OCI-LY7 (cell line): Measurements from ENCODE around the gene ASB1. TPM values are rescaled to one million over a fixed set of nuclear protein-coding genes. Genes with fewer than 3 reads are reported as not detected.

Source experiments
- BruUV-seq: library from RNA; stranded (reverse); fragments of 400-500 nt; replicated peaks from 2 replicates; lab custom pipeline; 2021; lab: Mats Ljungman, UMichigan
- CTCF ChIA-PET: fragments of 300-600 bp; sonication (Branson Sonifier 250); formaldehyde crosslinking; loops from one replicate; lab custom pipeline; 2022; ENCODE audit warnings: antibody characterized with exemption; ENCODE audit not compliant: unreplicated experiment; lab: Charles Lee
- POLR2A ChIA-PET: fragments of 300-600 bp; sonication (Branson Sonifier 250); formaldehyde crosslinking; loops from one replicate; lab custom pipeline; 2022; ENCODE audit warnings: antibody characterized with exemption; lab: Charles Lee
- DNase-seq: peaks from one replicate; pipeline ENCODE4 v3.0.0-alpha.2; 2015; ENCODE audit warnings: low spot score
- H2AFZ ChIP-seq: fragments of 200-600 bp; sonication (generic), shearing (Covaris generic); 2 replicates; pipeline ENCODE4 v1.6.1; 2014; ENCODE audit warnings: mild to moderate bottlenecking, antibody characterized with exemption, low read length, moderate library complexity
- H3K27ac ChIP-seq: fragments of 200-600 bp; sonication (generic); 2 replicates; pipeline ENCODE4 v1.5.1; 2014; ENCODE audit warnings: mixed run types, low read depth, mild to moderate bottlenecking, moderate library complexity, low read length, inconsistent platforms; ENCODE audit not compliant: poor library complexity, severe bottlenecking
- H3K36me3 ChIP-seq: fragments of 200-600 bp; sonication (generic); 2 replicates; pipeline ENCODE4 v1.6.1; 2014; ENCODE audit warnings: mild to moderate bottlenecking, antibody characterized with exemption, low read length, moderate library complexity, mixed read lengths; ENCODE audit not compliant: insufficient read depth
- H3K4me1 ChIP-seq: fragments of 200-600 bp; sonication (generic); 2 replicates; pipeline ENCODE4 v1.5.1; 2014; ENCODE audit warnings: mild to moderate bottlenecking, low read length; ENCODE audit not compliant: insufficient read depth, poor library complexity, severe bottlenecking
- H3K4me2 ChIP-seq: fragments of 200-600 bp; sonication (generic); 2 replicates; pipeline ENCODE4 v1.6.1; 2014; ENCODE audit warnings: mild to moderate bottlenecking, low read length
- H3K4me3 ChIP-seq: fragments of 200-600 bp; sonication (generic); 2 replicates; pipeline ENCODE4 v1.5.1; 2014; ENCODE audit warnings: mild to moderate bottlenecking, low read depth, low read length; ENCODE audit not compliant: poor library complexity, severe bottlenecking
- H3K79me2 ChIP-seq: fragments of 200-600 bp; sonication (generic); 2 replicates; pipeline ENCODE4 v1.6.1; 2016; ENCODE audit warnings: low read depth, mild to moderate bottlenecking, low read length, moderate library complexity, mixed read lengths; ENCODE audit not compliant: insufficient read depth
- H3K9me2 ChIP-seq: fragments of 200-600 bp; sonication (generic); 2 replicates; pipeline ENCODE4 v1.6.1; 2016; ENCODE audit warnings: mild to moderate bottlenecking, low read length, mixed read lengths; ENCODE audit not compliant: insufficient read depth
- H3K9me3 ChIP-seq: fragments of 200-600 bp; sonication (generic); 2 replicates; pipeline ENCODE4 v1.6.1; 2014; ENCODE audit warnings: mild to moderate bottlenecking, mixed run types, low read length, mixed read lengths
- H4K20me1 ChIP-seq: fragments of 200-600 bp; sonication (generic); 2 replicates; pipeline ENCODE4 v1.6.1; 2014; ENCODE audit warnings: mild to moderate bottlenecking, antibody characterized with exemption, low read length, moderate library complexity, mixed read lengths; ENCODE audit not compliant: insufficient read depth
- CTCF ChIP-seq: fragments of 200-600 bp; sonication (generic); conservative IDR thresholded peaks from 2 replicates; pipeline ENCODE4 v1.5.1; 2014; ENCODE audit warnings: mild to moderate bottlenecking, antibody characterized with exemption, low read length, moderate library complexity, mixed read lengths
- EZH2phosphoT487 ChIP-seq: fragments of 200-600 bp; sonication (generic); IDR thresholded peaks from 2 replicates; pipeline ENCODE4 v1.6.1; 2018; ENCODE audit warnings: low read depth, borderline replicate concordance, mild to moderate bottlenecking, mixed run types, antibody characterized with exemption, low read length, moderate library complexity, mixed read lengths
- intact Hi-C: fragments of 100-400 bp; cut with micrococcal nuclease; formaldehyde crosslinking; loops from one replicate; pipeline ENCODE4 v1.10.0; 2022; ENCODE audit not compliant: unreplicated experiment
- total RNA-seq, 2 experiments: library from RNA; depleted of rRNA in 1 of 2; stranded (reverse); fragments of >200 nt in 1 of 2; shearing (Covaris generic) in 1 of 2; gene quantifications; 2 replicates each; pipeline ENCODE4 v1.2.3, GENCODE V29; 2014 to 2022

ASB1 gene
- total RNA-seq, 2 experiments from 2014 or later = 19.4 to 37.7 TPM

GRCh38 chr2:238484522-238485452 is 58.1 kb downstream of the ASB1 start:
- Histone ChIP-seq H3K9me3 (0 out of 2 replicates have a peak, but pooled peaks cover 9% of the 10 kb centered on the region), H3K4me3 (no peak overlapping the region), H3K36me3 (no peaks in the 10 kb centered on the region), H3K79me2 (no peaks in the 10 kb centered on the region), H3K27ac (no peak overlapping the region), H2AFZ (no peak overlapping the region), H3K4me1 (no peaks in the 10 kb centered on the region), H3K9me2 (no peaks in the 10 kb centered on the region), H4K20me1 (no peaks in the 10 kb centered on the region), H3K4me2 (no peak overlapping the region)
- no TSS peak for BruUV-seq
- ChIA-PET POLR2A (interaction anchor here (0.6 to 1.5 kb wide), 2 partner anchors 9 to 1551 kb away, joined by 3 to 6 read pairs; no protein-coding TSS in a partner anchor), CTCF (no interaction called here)
- intact Hi-C loops = no loop called here
- TF ChIP-seq CTCF (no peak), EZH2phosphoT487 (no peak)
- DNase-seq = no peak

- Histone ChIP-seq H3K4me3 (no peak overlapping the region), H3K27ac (no peak overlapping the region), H2AFZ (no peak overlapping the region), H3K9me2 (no peaks in the 10 kb centered on the region), H3K36me3 (no peaks in the 10 kb centered on the region), H3K9me3 (no peaks in the 10 kb centered on the region), H3K79me2 (no peaks in the 10 kb centered on the region), H4K20me1 (no peaks in the 10 kb centered on the region), H3K4me2 (no peak overlapping the region), H3K4me1 (no peaks in the 10 kb centered on the region)
- ChIA-PET POLR2A (no interaction called here), CTCF (no interaction called here)
- intact Hi-C loops = no loop called here
- no peak for TF ChIP-seq EZH2phosphoT487
- no peak for TF ChIP-seq CTCF
- BruUV-seq = no TSS peak
- DNase-seq = no peak
Observed at GRCh38 chr2:238486123-238486848, 59.6 kb downstream of the ASB1 start.
